Measurements from ENCODE around the gene PCK1. TPM values are rescaled to one million over a fixed set of nuclear protein-coding genes. Genes with fewer than 3 reads are reported as not detected.

The PCK1 gene
- total RNA-seq, 1 donor from 2014 or later = under 0.01 TPM

DNA sequence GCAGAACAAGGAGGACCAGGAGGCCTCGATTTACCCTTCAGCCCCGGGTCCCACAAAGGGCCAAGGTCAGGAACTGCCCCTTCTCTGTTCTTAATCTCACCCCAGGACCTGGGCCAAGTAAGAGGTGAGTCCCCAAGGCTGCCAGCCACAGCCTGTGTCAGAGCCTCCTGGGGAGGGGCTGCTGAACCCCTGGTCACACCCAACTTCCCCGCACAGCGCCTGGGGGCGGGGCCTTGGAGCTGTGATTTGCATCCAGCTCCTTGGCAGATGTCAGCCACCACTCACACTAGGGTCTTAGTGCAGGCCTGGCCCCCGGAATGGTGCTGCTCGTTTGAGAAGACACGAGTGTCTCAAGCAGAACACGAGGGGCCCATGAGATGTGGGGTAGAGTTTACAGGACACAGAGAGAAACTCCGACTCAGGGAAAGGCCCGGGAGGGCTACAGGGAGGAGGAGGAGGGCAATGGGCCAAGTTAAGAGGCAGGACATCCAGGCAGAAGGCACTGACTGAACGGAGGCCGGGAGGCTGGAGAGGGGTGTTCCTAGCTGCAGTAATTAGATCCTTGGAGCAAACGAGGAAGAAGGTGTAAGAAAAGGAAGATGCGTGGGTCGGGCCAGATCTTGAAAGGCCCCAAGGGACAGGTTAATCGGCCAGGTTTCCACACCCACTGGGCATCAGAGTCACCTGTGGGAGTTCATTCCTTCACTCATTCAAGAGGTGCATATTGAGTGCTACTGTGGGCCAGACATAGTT is 32.4 kb downstream of the PCK1 start:
- TF ChIP-seq, protein P1, sequence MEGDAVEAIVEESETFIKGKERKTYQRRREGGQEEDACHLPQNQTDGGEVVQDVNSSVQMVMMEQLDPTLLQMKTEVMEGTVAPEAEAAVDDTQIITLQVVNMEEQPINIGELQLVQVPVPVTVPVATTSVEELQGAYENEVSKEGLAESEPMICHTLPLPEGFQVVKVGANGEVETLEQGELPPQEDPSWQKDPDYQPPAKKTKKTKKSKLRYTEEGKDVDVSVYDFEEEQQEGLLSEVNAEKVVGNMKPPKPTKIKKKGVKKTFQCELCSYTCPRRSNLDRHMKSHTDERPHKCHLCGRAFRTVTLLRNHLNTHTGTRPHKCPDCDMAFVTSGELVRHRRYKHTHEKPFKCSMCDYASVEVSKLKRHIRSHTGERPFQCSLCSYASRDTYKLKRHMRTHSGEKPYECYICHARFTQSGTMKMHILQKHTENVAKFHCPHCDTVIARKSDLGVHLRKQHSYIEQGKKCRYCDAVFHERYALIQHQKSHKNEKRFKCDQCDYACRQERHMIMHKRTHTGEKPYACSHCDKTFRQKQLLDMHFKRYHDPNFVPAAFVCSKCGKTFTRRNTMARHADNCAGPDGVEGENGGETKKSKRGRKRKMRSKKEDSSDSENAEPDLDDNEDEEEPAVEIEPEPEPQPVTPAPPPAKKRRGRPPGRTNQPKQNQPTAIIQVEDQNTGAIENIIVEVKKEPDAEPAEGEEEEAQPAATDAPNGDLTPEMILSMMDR (IDR thresholded peaks at IDR 0.05; ENCODE audit: insufficient read depth, low read length, poor library complexity, severe bottlenecking) = no peak
- no peak for DNase-seq (ENCODE audit: low read depth)
- H3K36me3 ChIP-seq (ENCODE audit: control insufficient read depth, insufficient read depth, low read length) = no peaks in the 10 kb centered on the region
- H3K27me3 ChIP-seq (ENCODE audit: control insufficient read depth, insufficient read depth, low read length) = peaks cover 37% of the 10 kb centered on the region
- H3K4me3 ChIP-seq (ENCODE audit: low read depth, low read length) = no peak overlapping the region

DNA sequence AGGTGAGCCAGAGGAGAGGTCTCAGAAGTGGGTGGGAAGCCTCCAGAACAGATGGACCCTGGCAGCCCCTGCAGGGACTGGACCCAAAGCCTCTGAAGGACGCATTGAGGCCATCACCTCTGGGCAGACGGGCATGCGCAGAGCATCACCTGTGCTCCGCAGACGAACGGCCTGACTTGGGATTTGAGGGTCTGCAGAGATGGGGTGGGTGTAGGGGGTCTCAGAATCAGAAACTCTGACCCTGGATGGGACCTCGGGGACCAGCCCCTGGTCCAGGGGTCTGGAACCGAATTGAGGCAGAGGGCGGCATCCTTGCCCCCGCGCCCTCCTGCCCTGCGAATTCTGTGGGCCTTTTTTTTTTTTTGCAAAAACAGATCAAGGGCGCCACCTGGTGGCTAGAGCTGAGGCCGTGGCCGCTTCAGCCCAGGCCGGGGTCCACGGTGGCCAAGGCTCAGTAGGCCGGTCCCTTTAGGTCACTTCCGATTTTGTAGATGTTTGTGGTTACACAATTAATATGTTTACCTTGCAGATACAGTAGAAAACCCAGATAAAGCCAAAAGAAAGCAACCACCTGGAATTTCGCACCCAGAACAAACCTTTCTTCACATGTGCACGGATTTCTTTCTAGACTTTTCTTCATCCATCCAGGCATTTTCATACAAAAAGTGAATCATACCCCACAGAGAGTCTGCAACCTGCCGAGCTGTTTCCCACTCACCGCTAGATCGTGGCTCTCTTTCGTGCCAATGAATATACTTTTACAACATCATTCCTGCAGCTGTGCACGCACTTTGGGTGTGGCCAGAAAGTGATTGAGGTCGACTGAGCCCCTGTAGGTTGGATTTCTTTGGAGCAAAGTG is 33.4 kb downstream of the PCK1 start:
- Histone ChIP-seq H3K36me3 (ENCODE audit: control insufficient read depth, insufficient read depth, low read length) (no peaks in the 10 kb centered on the region), H3K4me3 (ENCODE audit: low read depth, low read length) (no peak overlapping the region), H3K27me3 (ENCODE audit: control insufficient read depth, insufficient read depth, low read length) (peaks cover 33% of the 10 kb centered on the region)
- DNase-seq (ENCODE audit: low read depth) = no peak
- TF ChIP-seq, protein P1 (IDR thresholded peaks at IDR 0.05; ENCODE audit: insufficient read depth, low read length, poor library complexity, severe bottlenecking) = peak; percentile 78

DNA sequence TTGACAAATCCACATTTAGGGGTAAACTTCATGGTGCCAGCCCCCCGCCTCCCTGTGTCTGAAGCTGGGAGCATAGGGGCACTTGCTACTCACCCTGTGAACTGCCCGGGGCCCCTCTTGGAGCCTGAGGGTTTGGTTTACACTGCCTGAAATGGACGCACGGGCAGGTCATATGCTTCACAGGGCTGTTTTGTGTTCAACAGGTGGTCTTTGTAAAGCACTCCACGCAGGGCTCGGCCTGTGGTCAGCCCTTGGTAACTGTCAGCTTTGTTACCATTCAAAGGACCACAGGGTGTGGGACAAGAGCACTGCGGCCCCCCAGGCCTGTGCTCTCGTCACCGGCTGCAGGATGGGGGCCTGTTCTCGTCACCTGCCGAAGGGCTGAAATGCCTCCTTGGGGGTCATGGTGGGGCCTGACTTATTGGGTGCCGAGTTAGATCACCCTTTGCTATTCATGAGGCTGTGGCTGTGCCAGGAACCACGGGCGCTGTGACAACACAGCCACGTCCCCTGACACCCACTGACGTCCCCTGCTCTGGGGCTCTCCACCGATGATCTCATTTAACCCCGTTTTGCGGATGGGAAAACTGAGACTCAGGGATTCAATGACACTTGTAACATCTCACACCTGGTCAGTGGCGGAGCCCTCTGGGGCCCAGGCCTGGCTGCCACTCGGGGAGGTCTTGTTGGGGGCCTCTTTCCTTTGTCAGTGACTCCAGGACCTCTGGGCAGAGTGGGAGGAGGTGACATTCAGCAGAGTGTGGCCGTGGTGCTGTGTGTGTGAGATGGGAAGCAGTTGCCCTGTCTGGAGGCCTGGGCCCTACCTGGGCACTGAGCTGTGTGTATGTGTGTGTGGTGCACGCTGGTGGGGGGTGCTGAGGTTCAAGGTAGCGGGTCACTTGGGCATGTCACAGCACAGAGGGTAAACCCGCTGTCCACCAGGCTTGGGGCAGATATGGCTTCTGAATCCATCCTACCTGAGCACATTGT is 34.4 kb downstream of the PCK1 start:
- Histone ChIP-seq H3K4me3 (ENCODE audit: low read depth, low read length) (no peak overlapping the region), H3K36me3 (ENCODE audit: control insufficient read depth, insufficient read depth, low read length) (no peaks in the 10 kb centered on the region), H3K27me3 (ENCODE audit: control insufficient read depth, insufficient read depth, low read length) (peaks cover 23% of the 10 kb centered on the region)
- DNase-seq (ENCODE audit: low read depth) = no peak
- TF ChIP-seq, protein P1 (IDR thresholded peaks at IDR 0.05; ENCODE audit: insufficient read depth, low read length, poor library complexity, severe bottlenecking) = no peak

DNA sequence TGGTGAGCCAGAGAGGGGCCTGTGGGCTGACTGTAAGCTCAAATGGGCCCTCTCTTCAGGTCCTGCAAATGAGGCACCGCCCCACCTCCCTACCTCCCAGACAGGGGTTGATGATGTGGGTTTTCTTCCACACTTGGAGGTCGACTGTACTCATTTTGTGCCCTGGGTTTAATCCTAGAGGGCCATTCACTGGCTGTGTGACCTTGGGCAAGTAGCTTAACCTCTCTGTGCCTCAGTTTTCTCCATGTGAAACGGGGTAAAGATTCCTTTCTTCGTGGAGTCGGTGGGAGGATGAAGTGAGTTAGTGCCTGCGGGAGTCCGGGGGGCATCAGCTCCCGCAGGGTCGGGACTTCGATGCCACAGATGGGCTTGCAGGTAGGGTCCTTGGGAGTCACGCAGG is 35.4 kb downstream of the PCK1 start:
- TF ChIP-seq, protein P1 (IDR thresholded peaks at IDR 0.05; ENCODE audit: insufficient read depth, low read length, poor library complexity, severe bottlenecking) = no peak
- DNase-seq (ENCODE audit: low read depth) = no peak
- no peak overlapping the region for H3K4me3 ChIP-seq (ENCODE audit: low read depth, low read length)
- peaks cover 17% of the 10 kb centered on the region for H3K27me3 ChIP-seq (ENCODE audit: control insufficient read depth, insufficient read depth, low read length)
- no peaks in the 10 kb centered on the region for H3K36me3 ChIP-seq (ENCODE audit: control insufficient read depth, insufficient read depth, low read length)

DNA sequence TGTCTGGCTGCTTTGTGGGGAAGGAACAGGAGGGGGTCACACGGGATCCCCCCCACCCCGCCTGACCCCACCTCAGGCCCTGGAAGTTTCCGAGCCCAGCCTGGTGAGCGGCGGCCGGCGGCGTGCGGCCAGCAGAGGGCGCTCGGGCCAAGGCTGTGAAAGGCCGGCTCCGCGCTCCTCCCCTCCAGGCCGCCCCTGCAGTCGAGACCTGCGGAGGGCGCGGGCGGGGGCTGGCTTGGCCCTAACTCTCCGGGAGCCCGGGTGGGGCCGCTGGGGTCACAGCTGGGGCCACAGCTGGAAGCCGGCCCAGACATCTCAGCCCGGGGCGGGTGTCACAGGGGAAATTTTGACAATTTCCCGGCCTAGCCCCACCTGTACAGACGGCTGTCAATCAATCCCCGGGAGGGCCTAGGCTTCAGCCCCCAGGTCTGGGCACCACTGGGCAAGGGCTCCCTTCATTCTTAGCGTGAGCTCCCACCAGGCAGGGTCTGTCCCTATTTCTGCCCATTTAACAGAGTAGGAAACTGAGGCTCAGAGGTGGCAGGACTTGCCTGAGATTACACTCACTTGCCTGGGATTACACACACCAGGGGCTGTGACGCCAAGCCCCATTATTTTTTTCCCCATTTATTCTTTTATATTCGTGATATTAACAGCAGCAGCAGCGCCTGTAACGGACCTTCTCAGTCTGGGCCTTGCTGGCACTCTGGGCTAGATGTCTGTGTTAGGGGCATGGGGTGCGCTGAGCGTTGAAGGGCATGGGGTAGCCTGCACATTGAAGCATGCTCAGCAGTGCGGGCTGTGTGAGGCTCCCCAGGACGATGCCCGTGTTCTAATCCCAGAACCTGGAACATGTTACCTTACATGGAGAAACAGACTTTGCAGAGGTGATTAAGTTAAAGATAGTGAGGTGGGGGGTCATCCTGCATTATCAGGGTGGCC is 36.4 kb downstream of the PCK1 start:
- H3K36me3 ChIP-seq (ENCODE audit: control insufficient read depth, insufficient read depth, low read length) = no peaks in the 10 kb centered on the region
- no peak for DNase-seq (ENCODE audit: low read depth)
- no peak overlapping the region for H3K4me3 ChIP-seq (ENCODE audit: low read depth, low read length)
- TF ChIP-seq, protein P1 (IDR thresholded peaks at IDR 0.05; ENCODE audit: insufficient read depth, low read length, poor library complexity, severe bottlenecking) = peak; percentile 80
- H3K27me3 ChIP-seq (ENCODE audit: control insufficient read depth, insufficient read depth, low read length) = peaks cover 12% of the 10 kb centered on the region

Data from kidney epithelial cell (primary cell).